Progenitor cell of endocrine pancreas (in vitro differentiated cells): ENCODE data around the gene QPCTL. TPM values are rescaled to one million over a fixed set of nuclear protein-coding genes. Genes with fewer than 3 reads are reported as not detected.

ENCODE experiments used
- DNase-seq: peaks from one replicate; pipeline ENCODE4 v3.0.0; 2021; ENCODE audit warnings: low spot score; ENCODE audit not compliant: unreplicated experiment
- H3K27ac Mint-ChIP-seq: 2 replicates; pipeline ENCODE4 v1.8.0; 2021; ENCODE audit warnings: mild to moderate bottlenecking, moderate library complexity, mixed read lengths
- H3K27me3 Mint-ChIP-seq: 2 replicates; pipeline ENCODE4 v1.8.0; 2021; ENCODE audit warnings: mixed read lengths
- H3K36me3 Mint-ChIP-seq: 2 replicates; pipeline ENCODE4 v1.8.0; 2022; ENCODE audit warnings: mixed read lengths; ENCODE audit not compliant: insufficient read depth
- H3K4me1 Mint-ChIP-seq: 2 replicates; pipeline ENCODE4 v1.8.0; 2021; ENCODE audit warnings: low read depth, mixed read lengths
- H3K4me3 Mint-ChIP-seq: 2 replicates; pipeline ENCODE4 v1.8.0; 2021; ENCODE audit warnings: low read depth, mild to moderate bottlenecking, moderate library complexity, mixed read lengths
- H3K9me3 Mint-ChIP-seq: 2 replicates; pipeline ENCODE4 v1.8.0; 2021; ENCODE audit warnings: low read depth, mixed read lengths
- CTCF ChIP-seq: fragments of 200-600 bp; sonication (generic); IDR thresholded peaks from one replicate; pipeline ENCODE4 v1.5.0; 2021; ENCODE audit warnings: antibody characterized with exemption, mild to moderate bottlenecking; ENCODE audit not compliant: unreplicated experiment
- total RNA-seq: library from RNA; stranded (reverse); gene quantifications from 2 replicates; pipeline ENCODE4 v1.2.1, GENCODE V29; 2021

Gene QPCTL
- total RNA-seq, 1 donor from 2014 or later, result 9.0 TPM

- no peak overlapping the region for H3K4me3 Mint-ChIP-seq
- peaks cover 15% of the 10 kb centered on the region for H3K36me3 Mint-ChIP-seq
- DNase-seq, result no peak
- H3K9me3 Mint-ChIP-seq, result no peaks in the 10 kb centered on the region
- peaks cover 2% of the 10 kb centered on the region for H3K4me1 Mint-ChIP-seq
- H3K27me3 Mint-ChIP-seq, result no peaks in the 10 kb centered on the region
- no peak for TF ChIP-seq CTCF
- no peak overlapping the region for H3K27ac Mint-ChIP-seq
These were observed 13.4 kb downstream of the QPCTL start for GRCh38 chr19:45705710-45706415.

- no peak overlapping the region for H3K27ac Mint-ChIP-seq
- H3K36me3 Mint-ChIP-seq, result peaks cover 14% of the 10 kb centered on the region
- H3K9me3 Mint-ChIP-seq, result no peaks in the 10 kb centered on the region
- no peak overlapping the region for H3K4me3 Mint-ChIP-seq
- no peak for DNase-seq
- H3K27me3 Mint-ChIP-seq, result no peaks in the 10 kb centered on the region
- peaks cover 3% of the 10 kb centered on the region for H3K4me1 Mint-ChIP-seq
- TF ChIP-seq CTCF, result no peak
These were observed 18.1 kb downstream of the QPCTL start for GRCh38 chr19:45710356-45711130.

GRCh38 chr19:45711851-45712698, 19.6 kb downstream of the QPCTL start:
- no peak for DNase-seq
- H3K27ac Mint-ChIP-seq, result peak overlapping the region; percentile 73
- no peak for TF ChIP-seq CTCF
- H3K9me3 Mint-ChIP-seq, result no peaks in the 10 kb centered on the region
- no peaks in the 10 kb centered on the region for H3K27me3 Mint-ChIP-seq
- H3K4me1 Mint-ChIP-seq, result peaks cover 14% of the 10 kb centered on the region
- H3K4me3 Mint-ChIP-seq, result no peak overlapping the region
- peaks cover 14% of the 10 kb centered on the region for H3K36me3 Mint-ChIP-seq

GRCh38 chr19:45712699-45713067, 20.2 kb downstream of the QPCTL start:
- no peak overlapping the region for H3K4me3 Mint-ChIP-seq
- peaks cover 14% of the 10 kb centered on the region for H3K36me3 Mint-ChIP-seq
- H3K27ac Mint-ChIP-seq, result no peak overlapping the region
- peaks cover 18% of the 10 kb centered on the region for H3K4me1 Mint-ChIP-seq
- no peaks in the 10 kb centered on the region for H3K27me3 Mint-ChIP-seq
- no peak for TF ChIP-seq CTCF
- no peak for DNase-seq
- H3K9me3 Mint-ChIP-seq, result no peaks in the 10 kb centered on the region

- Mint-ChIP-seq H3K9me3 (no peaks in the 10 kb centered on the region), H3K36me3 (peaks cover 14% of the 10 kb centered on the region), H3K4me1 (peaks cover 22% of the 10 kb centered on the region), H3K4me3 (no peak overlapping the region), H3K27ac (no peak overlapping the region), H3K27me3 (no peaks in the 10 kb centered on the region)
- no peak for TF ChIP-seq CTCF
- DNase-seq, result no peak
These were observed 20.7 kb downstream of the QPCTL start for GRCh38 chr19:45713141-45713540.
